K562 (cell line): ENCODE measurements around the gene TLL1. TPM values are rescaled to one million over a fixed set of nuclear protein-coding genes. Genes with fewer than 3 reads are reported as not detected.

Experiments used
- ATAC-seq: fragments of 200-7000 bp; cut with Tn5 transposase; 3 replicates; pipeline ENCODE4 v1.9.1; 2020; ENCODE audit warnings: moderate library complexity
- BruUV-seq: library from RNA; stranded (reverse); fragments of 400-500 nt; replicated peaks from 2 replicates; lab custom pipeline; 2021; lab: Mats Ljungman, UMichigan
- CTCF ChIA-PET: fragments of 300-600 bp; formaldehyde crosslinking; extraction: SDS; loops from one replicate; lab custom pipeline; 2021; ENCODE audit warnings: low intra/inter-chr PET ratio; lab: Yijun Ruan, JAX
- POLR2A ChIA-PET: fragments of 300-600, 350-650 bp; sonication (Branson Sonifier 250); formaldehyde crosslinking; extraction: SDS; loops from one replicate; lab custom pipeline; 2021; ENCODE audit warnings: antibody characterized with exemption, inconsistent platforms; lab: Yijun Ruan, JAX
- DNase-seq, 4 experiments: peaks; one replicate each; pipeline versions ENCODE4 v3.0.0 to v3.0.0-alpha.2; 2011 to 2018; ENCODE audit warnings: low spot score in 3 of 4, mixed read lengths in 3 of 4; ENCODE audit errors: extremely low read depth in 1 of 4
- FAIRE-seq: peaks from 2 replicates; lab custom pipeline; 2011; peaks lifted over from hg19 to GRCh38; lab: Jason Lieb, UNC
- H2AFZ ChIP-seq: 2 replicates; pipeline ENCODE4 v1.6.0; 2011; ENCODE audit warnings: low read depth, low read length, control low read depth, inconsistent platforms
- H3K27ac ChIP-seq: fragments of 200-600 bp; 3 replicates; pipeline ENCODE4 v1.8.0; 2011; ENCODE audit warnings: low read depth, mild to moderate bottlenecking, control low read depth, inconsistent platforms, low read length, moderate library complexity, mixed read lengths; ENCODE audit errors: extremely low read depth
- H3K27me3 ChIP-seq, 2 experiments: fragments of 300-600 bp in 1 of 2; 2 replicates in 1 of 2; 3 replicates in 1 of 2; pipeline versions ENCODE4 v1.6.0 to v1.8.0; 2011; ENCODE audit warnings: inconsistent platforms in 2 of 2, low read length in 2 of 2, mild to moderate bottlenecking in 1 of 2, mixed read lengths in 1 of 2, moderate library complexity in 1 of 2; ENCODE audit not compliant: control insufficient read depth in 2 of 2, insufficient read depth in 2 of 2
- H3K36me3 ChIP-seq: fragments of 300-600 bp; 3 replicates; pipeline ENCODE4 v1.8.0; 2011; ENCODE audit warnings: mild to moderate bottlenecking, low read length, inconsistent platforms; ENCODE audit not compliant: control insufficient read depth, insufficient read depth
- H3K4me1 ChIP-seq, 2 experiments: fragments of 200-600 bp in 1 of 2; replicated peaks in 1 of 2; 2 replicates in 1 of 2; 3 replicates in 1 of 2; pipeline versions ENCODE4 v1.5.1 to v1.8.0; 2011; ENCODE audit warnings: inconsistent platforms in 2 of 2, low read length in 2 of 2, mild to moderate bottlenecking in 1 of 2, mixed read lengths in 1 of 2, moderate library complexity in 1 of 2; ENCODE audit not compliant: control insufficient read depth in 2 of 2, insufficient read depth in 2 of 2
- H3K4me2 ChIP-seq: 2 replicates; pipeline ENCODE4 v1.6.1; 2011; ENCODE audit warnings: low read length, control low read depth, inconsistent platforms, mixed read lengths; ENCODE audit not compliant: insufficient read depth
- H3K4me3 ChIP-seq: fragments of 200-600 bp; sonication (generic), shearing (Covaris generic); 2 replicates; pipeline ENCODE4 v1.5.1; 2016; ENCODE audit warnings: control low read depth, inconsistent platforms
- H3K79me2 ChIP-seq: fragments of 200-600 bp; 3 replicates; pipeline ENCODE4 v1.8.0; 2011; ENCODE audit warnings: low read length, inconsistent platforms; ENCODE audit not compliant: control insufficient read depth, insufficient read depth
- H3K9ac ChIP-seq, 2 experiments: 2 replicates each; pipeline versions ENCODE4 v1.6.0 to v1.6.1; 2011; ENCODE audit warnings: low read depth in 2 of 2, low read length in 2 of 2, control low read depth in 1 of 2, inconsistent platforms in 1 of 2, mild to moderate bottlenecking in 1 of 2, mixed read lengths in 1 of 2; ENCODE audit not compliant: insufficient read depth in 1 of 2
- H3K9me1 ChIP-seq: one replicate; pipeline ENCODE4 v1.6.0; 2011; ENCODE audit warnings: inconsistent platforms, mild to moderate bottlenecking, low read length, moderate library complexity; ENCODE audit not compliant: control insufficient read depth, insufficient read depth
- H3K9me3 ChIP-seq: replicated peaks from 2 replicates; pipeline ENCODE4 v1.5.1; 2011; ENCODE audit warnings: low read depth, low read length, inconsistent platforms; ENCODE audit not compliant: control insufficient read depth, insufficient read depth
- H4K20me1 ChIP-seq: replicated peaks from 2 replicates; pipeline ENCODE4 v1.6.1; 2011; ENCODE audit warnings: low read length, inconsistent platforms, mixed read lengths; ENCODE audit not compliant: control insufficient read depth, insufficient read depth
- CBFA2T3 ChIP-seq: fragments of 450-650 bp; IDR thresholded peaks from 2 replicates; pipeline ENCODE4 v1.6.1; 2017
- CCNT2 ChIP-seq: IDR thresholded peaks from 2 replicates; pipeline ENCODE4 v1.6.1; 2011; ENCODE audit warnings: borderline replicate concordance, low read depth, mild to moderate bottlenecking, moderate library complexity, mixed read lengths, low read length; ENCODE audit not compliant: insufficient read length; ENCODE audit errors: extremely low read depth
- MXI1 ChIP-seq: IDR thresholded peaks from 2 replicates; pipeline ENCODE4 v1.6.1; 2011; ENCODE audit warnings: low read depth, mild to moderate bottlenecking, improper control_type of control experiment, low read length
- MYNN ChIP-seq, 2 experiments: sonication (generic); formaldehyde crosslinking in 1 of 2; IDR thresholded peaks; 2 replicates each; pipeline versions ENCODE4 v1.5.0 to v1.6.1; 2016 to 2020; ENCODE audit warnings: antibody characterized with exemption in 1 of 2, missing genetic modification reagents in 1 of 2
- RB1 ChIP-seq: fragments of 450-650 bp; IDR thresholded peaks from 2 replicates; pipeline ENCODE4 v1.6.1; 2017; ENCODE audit warnings: low read depth, mild to moderate bottlenecking
- SMC3 ChIP-seq: conservative IDR thresholded peaks from 2 replicates; pipeline ENCODE4 v1.6.1; 2011; ENCODE audit warnings: low read depth, low read length, improper control_type of control experiment; ENCODE audit not compliant: insufficient read depth
- SRSF9 ChIP-seq: fragments of 200-400 bp; formaldehyde crosslinking; IDR thresholded peaks from 2 replicates; pipeline ENCODE4 v1.6.1; 2017; ENCODE audit warnings: low read depth, low read length, borderline replicate concordance
- WGBS: fragments of 100-300 bp; shearing (Covaris generic); methylation state at CpG from one replicate; pipeline ENCODE4 v1.1.6; 2016; ENCODE audit warnings: low coverage, mixed read lengths; ENCODE audit not compliant: insufficient coverage; ENCODE audit errors: missing lambda C conversion rate; 5-methylcytosine and 5-hydroxymethylcytosine counted together
- in situ Hi-C: fragments of 300-500 bp; cut with MboI; formaldehyde crosslinking; loops from 4 replicates; pipeline ENCODE4 v1.15.0; 2018; ENCODE audit warnings: inconsistent platforms, mixed read lengths
- intact Hi-C: fragments of 100-400 bp; cut with micrococcal nuclease; formaldehyde crosslinking; loops from 2 replicates; pipeline ENCODE4 v1.14.2; 2022
- polyA plus RNA-seq, 8 experiments: library from polyadenylated mRNA; depleted of rRNA in 4 of 8; stranded (reverse) in 5 of 8; unstranded in 3 of 8; fragments of >200 nt; fragmentation: Nextera tagmentation in 2 of 8; fragmentation: Illumina TruSeq in 1 of 8; extraction: Ambion mirVana in 2 of 8; extraction: Trizol in 1 of 8; gene quantifications; 2 replicates each; pipeline versions ENCODE4 v1.2.1 to v1.2.3, GENCODE V29; 2011 to 2014; ENCODE audit warnings: inconsistent platforms in 1 of 8, missing spikeins in 1 of 8
- total RNA-seq, 7 experiments: library from RNA; depleted of rRNA in 6 of 7; stranded (reverse); fragments of >200 nt in 6 of 7; fragmentation: Illumina TruSeq in 2 of 7; extraction: Trizol in 2 of 7; gene quantifications; 2 replicates each; pipeline versions ENCODE4 v1.2.1 to v1.2.3, GENCODE V29; 2011 to 2021; ENCODE audit warnings: low replicate concordance in 1 of 7
- TF ChIP-seq, protein P1 (sequence below): fragments of 450-650 bp; IDR thresholded peaks from 2 replicates; pipeline ENCODE4 v1.6.1; 2014; ENCODE audit warnings: low read depth, mild to moderate bottlenecking, moderate library complexity, borderline replicate concordance
- TF ChIP-seq, protein P2 (sequence below), 2 experiments: fragments of 450-650 bp in 1 of 2; sonication (generic) in 1 of 2; formaldehyde crosslinking in 1 of 2; IDR thresholded peaks in 1 of 2; conservative IDR thresholded peaks in 1 of 2; 2 replicates each; pipeline versions ENCODE4 v1.6.1 to v1.8.1; 2016 to 2023; ENCODE audit warnings: mild to moderate bottlenecking in 2 of 2, moderate library complexity in 2 of 2, inconsistent platforms in 1 of 2, missing genetic modification reagents in 1 of 2
- TF ChIP-seq, protein P3 (sequence below), 3 experiments: IDR thresholded peaks in 2 of 3; conservative IDR thresholded peaks in 1 of 3; 2 replicates each; pipeline ENCODE4 v1.5.1; 2011 to 2012; ENCODE audit warnings: low read length in 3 of 3, mild to moderate bottlenecking in 3 of 3, control low read depth in 2 of 3, improper control_type of control experiment in 1 of 3, inconsistent platforms in 1 of 3, low read depth in 1 of 3, mixed read lengths in 1 of 3, moderate library complexity in 1 of 3; ENCODE audit not compliant: insufficient read depth in 2 of 3

Gene TLL1
- total and polyA plus RNA-seq, 9 of the 15 experiments (the other 6 are each of a cell fraction or from before 2014, with no cell fraction given): not detected

DNA sequence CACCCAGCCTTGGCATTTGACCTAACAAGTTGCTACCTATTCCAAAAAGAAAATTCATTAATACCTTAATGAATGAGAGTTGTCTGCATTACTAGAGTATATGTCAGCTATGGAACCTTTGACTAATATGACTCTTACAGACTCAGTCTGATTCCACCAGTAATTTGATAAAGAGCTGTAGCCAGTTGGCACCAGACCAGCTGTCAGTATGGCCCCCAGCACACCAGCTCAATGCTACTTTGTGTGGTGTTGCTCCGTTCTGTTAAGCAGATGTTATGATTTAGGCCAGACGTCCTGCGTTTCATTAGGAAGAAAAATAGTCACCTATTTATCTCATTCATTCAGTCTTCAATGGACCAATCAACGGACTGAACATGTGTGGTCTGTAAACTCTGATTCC is 215.5 kb downstream of the TLL1 start:
- Histone ChIP-seq H3K79me2 (no peaks in the 10 kb centered on the region), H3K9me1 (no peaks in the 10 kb centered on the region), H3K4me3 (no peak overlapping the region), H3K36me3 (no peaks in the 10 kb centered on the region), H2AFZ (no peak overlapping the region), H3K27me3 (no peaks in the 10 kb centered on the region), H3K9ac (no peak overlapping the region), H3K27ac (no peak overlapping the region), H4K20me1 (no peaks in the 10 kb centered on the region), H3K4me1 (no peaks in the 10 kb centered on the region), H3K4me2 (no peak overlapping the region), H3K9me3 (no peaks in the 10 kb centered on the region)
- DNase-seq: no peak
- ChIA-PET CTCF (no interaction called here), POLR2A (no interaction called here)
- intact Hi-C loops (loop anchor here (5.0 kb wide), 1 partner anchor 956 kb away; no protein-coding TSS in a partner anchor), in situ Hi-C loops (loop anchor here (25.0 kb wide), 1 partner anchor 951 kb away; no protein-coding TSS in a partner anchor)
- BruUV-seq: no TSS peak
- TF ChIP-seq RB1: no peak
- no peak for FAIRE-seq
- ATAC-seq: no peak
- WGBS: 0% methylated on average over 4 of the region's 4 CpGs

DNA sequence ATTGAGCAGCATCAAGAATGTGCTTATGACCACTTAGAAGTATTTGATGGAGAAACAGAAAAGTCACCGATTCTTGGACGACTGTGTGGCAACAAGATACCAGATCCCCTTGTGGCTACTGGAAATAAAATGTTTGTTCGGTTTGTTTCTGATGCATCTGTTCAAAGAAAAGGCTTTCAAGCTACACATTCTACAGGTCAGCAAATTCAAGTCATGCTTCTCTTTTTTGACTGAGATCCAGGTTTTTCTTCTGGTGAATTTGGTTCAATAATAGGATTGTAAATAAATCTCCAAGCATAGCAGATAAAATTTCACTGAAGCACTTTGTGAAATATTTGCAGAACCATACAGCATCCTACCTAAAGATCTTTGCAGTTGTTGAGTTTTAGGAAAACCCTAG is 218.1 kb downstream of the TLL1 start:
- 0% methylated on average over 3 of the region's 3 CpGs for WGBS
- intact Hi-C loops: no loop called here
- Histone ChIP-seq H2AFZ (no peak overlapping the region), H3K79me2 (no peaks in the 10 kb centered on the region), H3K4me1 (no peaks in the 10 kb centered on the region), H3K9me1 (no peaks in the 10 kb centered on the region), H3K9ac (no peak overlapping the region), H3K4me2 (no peak overlapping the region), H3K27ac (no peak overlapping the region), H3K4me3 (no peak overlapping the region), H3K27me3 (no peaks in the 10 kb centered on the region), H3K36me3 (no peaks in the 10 kb centered on the region), H3K9me3 (no peaks in the 10 kb centered on the region), H4K20me1 (no peaks in the 10 kb centered on the region)
- ATAC-seq (no peak), DNase-seq (no peak), FAIRE-seq (peak; percentile 6)
- in situ Hi-C loops: loop anchor here (10.0 to 25.0 kb wide), 2 partner anchors 556 to 954 kb away; no protein-coding TSS in a partner anchor
- no TSS peak for BruUV-seq
- POLR2A ChIA-PET: no interaction called here
- CTCF ChIA-PET: interaction anchor here (1.4 to 1.6 kb wide), 2 partner anchors 554 to 598 kb away, joined by 6 to 14 read pairs; no protein-coding TSS in a partner anchor
- TF ChIP-seq, protein P1, sequence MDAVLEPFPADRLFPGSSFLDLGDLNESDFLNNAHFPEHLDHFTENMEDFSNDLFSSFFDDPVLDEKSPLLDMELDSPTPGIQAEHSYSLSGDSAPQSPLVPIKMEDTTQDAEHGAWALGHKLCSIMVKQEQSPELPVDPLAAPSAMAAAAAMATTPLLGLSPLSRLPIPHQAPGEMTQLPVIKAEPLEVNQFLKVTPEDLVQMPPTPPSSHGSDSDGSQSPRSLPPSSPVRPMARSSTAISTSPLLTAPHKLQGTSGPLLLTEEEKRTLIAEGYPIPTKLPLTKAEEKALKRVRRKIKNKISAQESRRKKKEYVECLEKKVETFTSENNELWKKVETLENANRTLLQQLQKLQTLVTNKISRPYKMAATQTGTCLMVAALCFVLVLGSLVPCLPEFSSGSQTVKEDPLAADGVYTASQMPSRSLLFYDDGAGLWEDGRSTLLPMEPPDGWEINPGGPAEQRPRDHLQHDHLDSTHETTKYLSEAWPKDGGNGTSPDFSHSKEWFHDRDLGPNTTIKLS: no peak
- no peak for TF ChIP-seq CBFA2T3
- TF ChIP-seq, protein P2, sequence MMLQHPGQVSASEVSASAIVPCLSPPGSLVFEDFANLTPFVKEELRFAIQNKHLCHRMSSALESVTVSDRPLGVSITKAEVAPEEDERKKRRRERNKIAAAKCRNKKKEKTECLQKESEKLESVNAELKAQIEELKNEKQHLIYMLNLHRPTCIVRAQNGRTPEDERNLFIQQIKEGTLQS (IDR thresholded peaks at IDR 0.05): no peak
- TF ChIP-seq, protein P2 (CRISPR knock-in tag; conservative IDR thresholded peaks at IDR 0.05): no peak
- no peak for TF ChIP-seq MYNN (IDR thresholded peaks at IDR 0.05)
- no peak for TF ChIP-seq MYNN (CRISPR knock-in tag; IDR thresholded peaks at IDR 0.05)
- no peak for TF ChIP-seq SRSF9
- TF ChIP-seq MXI1: no peak
- no peak for TF ChIP-seq SMC3
- TF ChIP-seq CCNT2: no peak
- TF ChIP-seq, protein P3, sequence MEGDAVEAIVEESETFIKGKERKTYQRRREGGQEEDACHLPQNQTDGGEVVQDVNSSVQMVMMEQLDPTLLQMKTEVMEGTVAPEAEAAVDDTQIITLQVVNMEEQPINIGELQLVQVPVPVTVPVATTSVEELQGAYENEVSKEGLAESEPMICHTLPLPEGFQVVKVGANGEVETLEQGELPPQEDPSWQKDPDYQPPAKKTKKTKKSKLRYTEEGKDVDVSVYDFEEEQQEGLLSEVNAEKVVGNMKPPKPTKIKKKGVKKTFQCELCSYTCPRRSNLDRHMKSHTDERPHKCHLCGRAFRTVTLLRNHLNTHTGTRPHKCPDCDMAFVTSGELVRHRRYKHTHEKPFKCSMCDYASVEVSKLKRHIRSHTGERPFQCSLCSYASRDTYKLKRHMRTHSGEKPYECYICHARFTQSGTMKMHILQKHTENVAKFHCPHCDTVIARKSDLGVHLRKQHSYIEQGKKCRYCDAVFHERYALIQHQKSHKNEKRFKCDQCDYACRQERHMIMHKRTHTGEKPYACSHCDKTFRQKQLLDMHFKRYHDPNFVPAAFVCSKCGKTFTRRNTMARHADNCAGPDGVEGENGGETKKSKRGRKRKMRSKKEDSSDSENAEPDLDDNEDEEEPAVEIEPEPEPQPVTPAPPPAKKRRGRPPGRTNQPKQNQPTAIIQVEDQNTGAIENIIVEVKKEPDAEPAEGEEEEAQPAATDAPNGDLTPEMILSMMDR (IDR thresholded peaks at IDR 0.05 in 2 of 3, conservative IDR thresholded peaks at IDR 0.05 in 1 of 3; ENCODE audit: insufficient read depth in 2 of 3, low read depth in 1 of 3, low read length in 3 of 3): no peak
